HEK293 (cell line): Measurements from ENCODE around the gene ZC3H10.

Source experiments
- CTCF ChIA-PET: fragments of 350-600 bp; formaldehyde crosslinking; extraction: SDS; loops from one replicate; lab custom pipeline; 2021; ENCODE audit warnings: antibody characterized with exemption; lab: Yijun Ruan, JAX
- POLR2A ChIA-PET: fragments of 300-600 bp; formaldehyde crosslinking; extraction: SDS; loops from one replicate; lab custom pipeline; 2020; ENCODE audit warnings: antibody characterized with exemption, inconsistent platforms; lab: Yijun Ruan, JAX
- H3K27ac ChIP-seq: fragments of 200-500 bp; sonication (Bioruptor generic); 2 replicates; pipeline ENCODE4 v1.5.1; 2014; ENCODE audit warnings: low read depth, low read length, control low read depth, inconsistent platforms; ENCODE audit errors: extremely low read depth
- H3K36me3 ChIP-seq, 2 experiments: fragments of 200-500 bp in 1 of 2; sonication (Bioruptor generic) in 1 of 2; 1 replicate in 1 of 2; 2 replicates in 1 of 2; pipeline ENCODE4 v1.5.1; 2014 to 2017; ENCODE audit warnings: inconsistent platforms in 2 of 2, low read length in 2 of 2; ENCODE audit not compliant: control insufficient read depth in 2 of 2, insufficient read depth in 1 of 2
- H3K4me1 ChIP-seq: fragments of 200-500 bp; sonication (Bioruptor generic); 2 replicates; pipeline ENCODE4 v1.5.1; 2014; ENCODE audit warnings: mild to moderate bottlenecking, low read length, inconsistent platforms; ENCODE audit not compliant: control insufficient read depth, insufficient read depth
- H3K4me3 ChIP-seq: 2 replicates; pipeline ENCODE4 v1.5.1; 2011; ENCODE audit warnings: low read depth, mild to moderate bottlenecking, control low read depth, low read length, moderate library complexity
- H3K9me3 ChIP-seq: fragments of 200-500 bp; sonication (Bioruptor generic); 2 replicates; pipeline ENCODE4 v1.5.1; 2014; ENCODE audit warnings: low read depth, low read length, inconsistent platforms; ENCODE audit not compliant: control insufficient read depth, insufficient read depth
- KLF8 ChIP-seq: fragments of 450-650 bp; formaldehyde crosslinking; IDR thresholded peaks from 2 replicates; pipeline ENCODE4 v1.5.1; 2016; ENCODE audit warnings: missing biosample characterization, missing genetic modification characterization
- TCF7L2 ChIP-seq: IDR thresholded peaks from 2 replicates; pipeline ENCODE4 v1.6.1; 2011; ENCODE audit warnings: low read depth, mild to moderate bottlenecking, inconsistent platforms, low read length, moderate library complexity, borderline replicate concordance
- ZBTB17 ChIP-seq: fragments of 450-650 bp; formaldehyde crosslinking; IDR thresholded peaks from 2 replicates; pipeline ENCODE4 v1.5.1; 2016; ENCODE audit warnings: missing biosample characterization, missing genetic modification characterization
- ZFP3 ChIP-seq: fragments of 450-650 bp; formaldehyde crosslinking; IDR thresholded peaks from 2 replicates; pipeline ENCODE4 v1.5.1; 2016; ENCODE audit warnings: low read depth, missing biosample characterization, missing genetic modification characterization
- ZIC2 ChIP-seq: fragments of 450-650 bp; formaldehyde crosslinking; IDR thresholded peaks from 2 replicates; pipeline ENCODE4 v1.5.1; 2016; ENCODE audit warnings: missing biosample characterization, missing genetic modification characterization
- ZNF211 ChIP-seq: fragments of 450-650 bp; formaldehyde crosslinking; IDR thresholded peaks from 2 replicates; pipeline ENCODE4 v1.5.1; 2016; ENCODE audit warnings: low read depth, missing biosample characterization, missing genetic modification characterization
- ZNF561 ChIP-seq: fragments of 450-650 bp; IDR thresholded peaks from 2 replicates; pipeline ENCODE4 v1.5.1; 2018; ENCODE audit warnings: missing biosample characterization, missing genetic modification characterization, borderline replicate concordance
- ZNF621 ChIP-seq: fragments of 450-650 bp; formaldehyde crosslinking; IDR thresholded peaks from 2 replicates; pipeline ENCODE4 v1.5.1; 2017; ENCODE audit warnings: missing biosample characterization, missing genetic modification characterization
- ZNF629 ChIP-seq: fragments of 450-650 bp; formaldehyde crosslinking; IDR thresholded peaks from 2 replicates; pipeline ENCODE4 v1.5.1; 2017; ENCODE audit warnings: missing biosample characterization, missing genetic modification characterization
- ZNF658 ChIP-seq: fragments of 450-650 bp; formaldehyde crosslinking; IDR thresholded peaks from 2 replicates; pipeline ENCODE4; 2016; ENCODE audit warnings: missing biosample characterization, missing genetic modification characterization
- ZNF670 ChIP-seq: fragments of 450-650 bp; formaldehyde crosslinking; IDR thresholded peaks from 2 replicates; pipeline ENCODE4 v1.5.1; 2016; ENCODE audit warnings: missing biosample characterization, missing genetic modification characterization, low read depth
- ZNF791 ChIP-seq: fragments of 450-650 bp; formaldehyde crosslinking; IDR thresholded peaks from 2 replicates; pipeline ENCODE4 v1.5.1; 2016; ENCODE audit warnings: missing biosample characterization, missing genetic modification characterization
- TF ChIP-seq, protein P1 (sequence below): sonication (generic); formaldehyde crosslinking; IDR thresholded peaks from 2 replicates; pipeline ENCODE4 v1.8.1; 2022; ENCODE audit warnings: mild to moderate bottlenecking, moderate library complexity, missing genetic modification reagents
- TF ChIP-seq, protein P2 (sequence below): fragments of 450-650 bp; formaldehyde crosslinking; IDR thresholded peaks from 2 replicates; pipeline ENCODE4 v1.5.1; 2016; ENCODE audit warnings: missing biosample characterization, missing genetic modification characterization
- TF ChIP-seq, protein P3 (sequence below): fragments of 450-650 bp; formaldehyde crosslinking; IDR thresholded peaks from 2 replicates; pipeline ENCODE4; 2016; ENCODE audit warnings: missing biosample characterization, missing genetic modification characterization
- TF ChIP-seq, protein P4 (sequence below): fragments of 450-650 bp; formaldehyde crosslinking; IDR thresholded peaks from 2 replicates; pipeline ENCODE4 v1.5.1; 2016; ENCODE audit warnings: missing biosample characterization, missing genetic modification characterization, borderline replicate concordance

The ZC3H10 gene

GRCh38 chr12:56129942-56130495, 12.0 kb downstream of the ZC3H10 start:
- no peaks in the 10 kb centered on the region for H3K9me3 ChIP-seq
- CTCF ChIA-PET, result interaction anchor here (0.9 to 6.8 kb wide), 2 partner anchors 10 to 60 kb away, joined by 4 to 65 read pairs; partner anchors contain the start of gene SMARCC2
- TF ChIP-seq ZIC2 (tag by site-specific recombination), result no peak
- TF ChIP-seq ZNF658, result no peak
- no peak for TF ChIP-seq ZNF670 (tag by site-specific recombination)
- TF ChIP-seq, protein P1, sequence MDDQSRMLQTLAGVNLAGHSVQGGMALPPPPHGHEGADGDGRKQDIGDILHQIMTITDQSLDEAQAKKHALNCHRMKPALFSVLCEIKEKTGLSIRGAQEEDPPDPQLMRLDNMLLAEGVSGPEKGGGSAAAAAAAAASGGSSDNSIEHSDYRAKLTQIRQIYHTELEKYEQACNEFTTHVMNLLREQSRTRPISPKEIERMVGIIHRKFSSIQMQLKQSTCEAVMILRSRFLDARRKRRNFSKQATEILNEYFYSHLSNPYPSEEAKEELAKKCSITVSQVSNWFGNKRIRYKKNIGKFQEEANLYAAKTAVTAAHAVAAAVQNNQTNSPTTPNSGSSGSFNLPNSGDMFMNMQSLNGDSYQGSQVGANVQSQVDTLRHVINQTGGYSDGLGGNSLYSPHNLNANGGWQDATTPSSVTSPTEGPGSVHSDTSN (CRISPR knock-in tag), result no peak
- no peak for TF ChIP-seq TCF7L2
- no peak for TF ChIP-seq ZFP3 (tag by site-specific recombination)
- no peak for TF ChIP-seq ZBTB17 (tag by site-specific recombination)
- TF ChIP-seq ZNF621, result no peak
- TF ChIP-seq KLF8 (tag by site-specific recombination), result no peak
- TF ChIP-seq ZNF629 (tag by site-specific recombination), result no peak
- TF ChIP-seq ZNF561, result no peak
- TF ChIP-seq ZNF791 (tag by site-specific recombination), result no peak
- TF ChIP-seq, protein P2, sequence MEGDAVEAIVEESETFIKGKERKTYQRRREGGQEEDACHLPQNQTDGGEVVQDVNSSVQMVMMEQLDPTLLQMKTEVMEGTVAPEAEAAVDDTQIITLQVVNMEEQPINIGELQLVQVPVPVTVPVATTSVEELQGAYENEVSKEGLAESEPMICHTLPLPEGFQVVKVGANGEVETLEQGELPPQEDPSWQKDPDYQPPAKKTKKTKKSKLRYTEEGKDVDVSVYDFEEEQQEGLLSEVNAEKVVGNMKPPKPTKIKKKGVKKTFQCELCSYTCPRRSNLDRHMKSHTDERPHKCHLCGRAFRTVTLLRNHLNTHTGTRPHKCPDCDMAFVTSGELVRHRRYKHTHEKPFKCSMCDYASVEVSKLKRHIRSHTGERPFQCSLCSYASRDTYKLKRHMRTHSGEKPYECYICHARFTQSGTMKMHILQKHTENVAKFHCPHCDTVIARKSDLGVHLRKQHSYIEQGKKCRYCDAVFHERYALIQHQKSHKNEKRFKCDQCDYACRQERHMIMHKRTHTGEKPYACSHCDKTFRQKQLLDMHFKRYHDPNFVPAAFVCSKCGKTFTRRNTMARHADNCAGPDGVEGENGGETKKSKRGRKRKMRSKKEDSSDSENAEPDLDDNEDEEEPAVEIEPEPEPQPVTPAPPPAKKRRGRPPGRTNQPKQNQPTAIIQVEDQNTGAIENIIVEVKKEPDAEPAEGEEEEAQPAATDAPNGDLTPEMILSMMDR (tag by site-specific recombination), result no peak
- TF ChIP-seq, protein P3, sequence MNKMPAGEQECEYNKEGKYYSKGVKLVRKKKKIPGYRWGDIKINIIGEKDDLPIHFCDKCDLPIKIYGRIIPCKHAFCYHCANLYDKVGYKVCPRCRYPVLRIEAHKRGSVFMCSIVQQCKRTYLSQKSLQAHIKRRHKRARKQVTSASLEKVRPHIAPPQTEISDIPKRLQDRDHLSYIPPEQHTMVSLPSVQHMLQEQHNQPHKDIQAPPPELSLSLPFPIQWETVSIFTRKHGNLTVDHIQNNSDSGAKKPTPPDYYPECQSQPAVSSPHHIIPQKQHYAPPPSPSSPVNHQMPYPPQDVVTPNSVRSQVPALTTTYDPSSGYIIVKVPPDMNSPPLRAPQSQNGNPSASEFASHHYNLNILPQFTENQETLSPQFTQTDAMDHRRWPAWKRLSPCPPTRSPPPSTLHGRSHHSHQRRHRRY, result no peak
- no peak for TF ChIP-seq ZNF211 (tag by site-specific recombination)
- TF ChIP-seq, protein P4, sequence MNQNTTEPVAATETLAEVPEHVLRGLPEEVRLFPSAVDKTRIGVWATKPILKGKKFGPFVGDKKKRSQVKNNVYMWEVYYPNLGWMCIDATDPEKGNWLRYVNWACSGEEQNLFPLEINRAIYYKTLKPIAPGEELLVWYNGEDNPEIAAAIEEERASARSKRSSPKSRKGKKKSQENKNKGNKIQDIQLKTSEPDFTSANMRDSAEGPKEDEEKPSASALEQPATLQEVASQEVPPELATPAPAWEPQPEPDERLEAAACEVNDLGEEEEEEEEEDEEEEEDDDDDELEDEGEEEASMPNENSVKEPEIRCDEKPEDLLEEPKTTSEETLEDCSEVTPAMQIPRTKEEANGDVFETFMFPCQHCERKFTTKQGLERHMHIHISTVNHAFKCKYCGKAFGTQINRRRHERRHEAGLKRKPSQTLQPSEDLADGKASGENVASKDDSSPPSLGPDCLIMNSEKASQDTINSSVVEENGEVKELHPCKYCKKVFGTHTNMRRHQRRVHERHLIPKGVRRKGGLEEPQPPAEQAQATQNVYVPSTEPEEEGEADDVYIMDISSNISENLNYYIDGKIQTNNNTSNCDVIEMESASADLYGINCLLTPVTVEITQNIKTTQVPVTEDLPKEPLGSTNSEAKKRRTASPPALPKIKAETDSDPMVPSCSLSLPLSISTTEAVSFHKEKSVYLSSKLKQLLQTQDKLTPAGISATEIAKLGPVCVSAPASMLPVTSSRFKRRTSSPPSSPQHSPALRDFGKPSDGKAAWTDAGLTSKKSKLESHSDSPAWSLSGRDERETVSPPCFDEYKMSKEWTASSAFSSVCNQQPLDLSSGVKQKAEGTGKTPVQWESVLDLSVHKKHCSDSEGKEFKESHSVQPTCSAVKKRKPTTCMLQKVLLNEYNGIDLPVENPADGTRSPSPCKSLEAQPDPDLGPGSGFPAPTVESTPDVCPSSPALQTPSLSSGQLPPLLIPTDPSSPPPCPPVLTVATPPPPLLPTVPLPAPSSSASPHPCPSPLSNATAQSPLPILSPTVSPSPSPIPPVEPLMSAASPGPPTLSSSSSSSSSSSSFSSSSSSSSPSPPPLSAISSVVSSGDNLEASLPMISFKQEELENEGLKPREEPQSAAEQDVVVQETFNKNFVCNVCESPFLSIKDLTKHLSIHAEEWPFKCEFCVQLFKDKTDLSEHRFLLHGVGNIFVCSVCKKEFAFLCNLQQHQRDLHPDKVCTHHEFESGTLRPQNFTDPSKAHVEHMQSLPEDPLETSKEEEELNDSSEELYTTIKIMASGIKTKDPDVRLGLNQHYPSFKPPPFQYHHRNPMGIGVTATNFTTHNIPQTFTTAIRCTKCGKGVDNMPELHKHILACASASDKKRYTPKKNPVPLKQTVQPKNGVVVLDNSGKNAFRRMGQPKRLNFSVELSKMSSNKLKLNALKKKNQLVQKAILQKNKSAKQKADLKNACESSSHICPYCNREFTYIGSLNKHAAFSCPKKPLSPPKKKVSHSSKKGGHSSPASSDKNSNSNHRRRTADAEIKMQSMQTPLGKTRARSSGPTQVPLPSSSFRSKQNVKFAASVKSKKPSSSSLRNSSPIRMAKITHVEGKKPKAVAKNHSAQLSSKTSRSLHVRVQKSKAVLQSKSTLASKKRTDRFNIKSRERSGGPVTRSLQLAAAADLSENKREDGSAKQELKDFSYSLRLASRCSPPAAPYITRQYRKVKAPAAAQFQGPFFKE (tag by site-specific recombination), result no peak
- H3K27ac ChIP-seq, result no peak overlapping the region
- H3K4me3 ChIP-seq, result no peak overlapping the region
- peaks cover 18 to 50% of the 10 kb centered on the region in 2 experiments; a peak in 2 of 3 replicates for H3K36me3 ChIP-seq
- H3K4me1 ChIP-seq, result peaks cover 9% of the 10 kb centered on the region
- POLR2A ChIA-PET, result interaction anchor here (1.0 to 1.3 kb wide), 2 partner anchors 12 to 14 kb away, joined by 3 read pairs; partner anchors contain the start of gene ZC3H10
